ENCODE measurements around the gene PAQR8.

DNA sequence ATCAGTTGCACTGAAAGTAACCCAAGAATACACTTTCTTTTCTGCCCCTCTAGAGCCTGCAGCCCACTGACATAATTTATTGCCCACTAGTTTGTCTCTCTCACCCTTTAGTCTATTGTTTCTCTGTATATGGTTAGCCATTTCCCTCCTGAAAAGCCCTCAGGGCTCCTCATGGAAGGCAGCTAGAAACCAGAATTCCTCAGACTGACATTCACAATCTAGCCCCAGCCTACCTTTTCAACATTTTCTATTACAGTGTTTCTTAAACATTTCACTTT is 21.4 kb upstream of the PAQR8 start:
- TF ChIP-seq, protein P1, sequence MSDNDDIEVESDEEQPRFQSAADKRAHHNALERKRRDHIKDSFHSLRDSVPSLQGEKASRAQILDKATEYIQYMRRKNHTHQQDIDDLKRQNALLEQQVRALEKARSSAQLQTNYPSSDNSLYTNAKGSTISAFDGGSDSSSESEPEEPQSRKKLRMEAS (IDR thresholded peaks at IDR 0.05) = no peak
- no peak for TF ChIP-seq YY1 (IDR thresholded peaks at IDR 0.05; ENCODE audit: low read depth)
- TF ChIP-seq CREB1 (IDR thresholded peaks at IDR 0.05; ENCODE audit: low read depth) = no peak
- TF ChIP-seq NFIC (IDR thresholded peaks at IDR 0.05) = no peak
